Prostate gland (tissue), 2 donors: ENCODE results near the gene CGNL1. TPM values are rescaled to one million over a fixed set of nuclear protein-coding genes. Genes with fewer than 3 reads are reported as not detected.

ENCODE experiments used
- DNase-seq: peaks from one replicate; pipeline ENCODE4 v3.0.0-alpha.2; 2019; ENCODE audit warnings: low spot score
- H3K27ac ChIP-seq, 2 donors: fragments of 200-600 bp; sonication (generic); 2 replicates each; pipeline ENCODE4 v1.5.1; 2017 to 2019
- H3K27me3 ChIP-seq: fragments of 200-600 bp; sonication (generic); replicated peaks from 2 replicates; pipeline ENCODE4 v1.5.1; 2019; ENCODE audit not compliant: insufficient read depth
- H3K36me3 ChIP-seq, 2 donors: fragments of 200-600 bp; sonication (generic); 1 replicate in 1 of 2; 2 replicates in 1 of 2; pipeline versions ENCODE4 v1.5.1 to v1.8.1; 2017 to 2019
- H3K4me1 ChIP-seq: fragments of 200-600 bp; sonication (generic); replicated peaks from 2 replicates; pipeline ENCODE4 v1.5.1; 2019
- H3K4me3 ChIP-seq, 2 donors: fragments of 200-600 bp; sonication (generic); 2 replicates each; pipeline ENCODE4 v1.5.1; 2017 to 2019
- H3K9me3 ChIP-seq: fragments of 200-600 bp; sonication (generic); 2 replicates; pipeline ENCODE4 v1.5.1; 2017
- POLR2A ChIP-seq: fragments of 450-650 bp; IDR thresholded peaks from one replicate; pipeline ENCODE4 v1.6.1; 2016; ENCODE audit warnings: antibody characterized with exemption, mild to moderate bottlenecking
- POLR2AphosphoS5 ChIP-seq: sonication (generic); formaldehyde crosslinking; IDR thresholded peaks from one replicate; pipeline ENCODE4 v1.6.1; 2017; ENCODE audit warnings: antibody characterized with exemption
- WGBS: methylation state at CpG from one replicate; pipeline ENCODE4 v1.1.5; 2018; 5-methylcytosine and 5-hydroxymethylcytosine counted together
- intact Hi-C: fragments of 100-400 bp; cut with DNase I; formaldehyde crosslinking; loops from one replicate; pipeline ENCODE4 v1.14.2; 2022
- total RNA-seq, 2 donors: library from RNA; depleted of rRNA; stranded (reverse); fragments of >200 nt; gene quantifications; one replicate each; pipeline ENCODE4 v1.1.0, GENCODE V29; 2016
- TF ChIP-seq, protein P1 (sequence below), 4 experiments: fragments of 200-600 bp in 2 of 4; fragments of 450-650 bp in 2 of 4; sonication (generic) in 2 of 4; IDR thresholded peaks; 1 replicate in 3 of 4; 2 replicates in 1 of 4; pipeline ENCODE4 v1.5.1; 2016 to 2019; ENCODE audit warnings: antibody characterized with exemption in 4 of 4, mild to moderate bottlenecking in 2 of 4, moderate library complexity in 2 of 4

CGNL1 gene
- total RNA-seq, 2 donors from 2014 or later = 49.0 to 65.6 TPM

DNA sequence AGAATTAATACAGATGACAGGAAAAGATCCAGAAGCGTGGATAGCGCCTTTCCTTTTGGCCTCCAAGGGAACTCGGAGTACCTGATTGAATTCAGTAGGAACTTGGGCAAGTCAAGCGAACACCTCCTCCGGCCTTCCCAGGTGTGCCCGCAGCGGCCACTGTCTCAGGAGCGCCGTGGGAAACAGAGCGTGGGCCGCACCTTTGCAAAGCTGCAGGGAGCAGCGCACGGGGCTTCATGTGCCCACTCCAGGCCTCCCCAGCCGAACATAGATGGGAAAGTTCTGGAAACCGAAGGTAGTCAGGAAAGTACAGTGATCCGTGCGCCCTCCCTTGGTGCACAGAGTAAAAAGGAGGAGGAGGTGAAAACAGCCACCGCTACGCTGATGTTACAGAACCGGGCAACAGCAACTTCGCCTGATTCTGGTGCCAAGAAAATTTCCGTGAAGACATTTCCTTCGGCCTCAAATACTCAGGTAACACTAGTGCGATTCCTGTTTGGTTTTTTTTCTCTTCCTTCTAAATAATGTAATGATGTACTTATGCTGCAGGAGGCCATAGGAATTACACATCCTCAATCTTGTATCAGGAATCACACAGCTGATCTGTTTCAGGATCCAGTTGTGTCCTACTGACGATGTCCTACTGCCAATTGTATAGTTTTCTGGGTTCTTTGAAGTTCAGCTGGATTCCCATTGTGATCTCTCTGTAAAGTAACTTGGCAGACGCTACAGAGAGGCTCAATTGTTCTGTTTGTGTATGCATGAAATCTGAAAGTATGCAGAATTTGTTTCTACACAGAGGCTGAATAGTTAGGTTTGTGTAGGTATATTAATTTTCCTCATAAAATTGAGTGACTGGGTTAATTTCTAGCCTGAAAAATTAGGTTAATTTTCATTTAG is 63.1 kb downstream of the CGNL1 start:
- no peaks in the 10 kb centered on the region for H3K9me3 ChIP-seq
- TF ChIP-seq, protein P1, sequence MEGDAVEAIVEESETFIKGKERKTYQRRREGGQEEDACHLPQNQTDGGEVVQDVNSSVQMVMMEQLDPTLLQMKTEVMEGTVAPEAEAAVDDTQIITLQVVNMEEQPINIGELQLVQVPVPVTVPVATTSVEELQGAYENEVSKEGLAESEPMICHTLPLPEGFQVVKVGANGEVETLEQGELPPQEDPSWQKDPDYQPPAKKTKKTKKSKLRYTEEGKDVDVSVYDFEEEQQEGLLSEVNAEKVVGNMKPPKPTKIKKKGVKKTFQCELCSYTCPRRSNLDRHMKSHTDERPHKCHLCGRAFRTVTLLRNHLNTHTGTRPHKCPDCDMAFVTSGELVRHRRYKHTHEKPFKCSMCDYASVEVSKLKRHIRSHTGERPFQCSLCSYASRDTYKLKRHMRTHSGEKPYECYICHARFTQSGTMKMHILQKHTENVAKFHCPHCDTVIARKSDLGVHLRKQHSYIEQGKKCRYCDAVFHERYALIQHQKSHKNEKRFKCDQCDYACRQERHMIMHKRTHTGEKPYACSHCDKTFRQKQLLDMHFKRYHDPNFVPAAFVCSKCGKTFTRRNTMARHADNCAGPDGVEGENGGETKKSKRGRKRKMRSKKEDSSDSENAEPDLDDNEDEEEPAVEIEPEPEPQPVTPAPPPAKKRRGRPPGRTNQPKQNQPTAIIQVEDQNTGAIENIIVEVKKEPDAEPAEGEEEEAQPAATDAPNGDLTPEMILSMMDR (IDR thresholded peaks at IDR 0.05) = peak in 1 of 4 experiments; percentile 2
- no peak for TF ChIP-seq POLR2AphosphoS5
- DNase-seq = no peak
- no peaks in the 10 kb centered on the region for H3K36me3 ChIP-seq
- WGBS = 68% methylated on average over 26 of the region's 26 CpGs
- no peaks in the 10 kb centered on the region for H3K4me1 ChIP-seq
- intact Hi-C loops = no loop called here
- H3K27ac ChIP-seq = peak overlapping the region; percentile 46 to 62
- H3K27me3 ChIP-seq = no peaks in the 10 kb centered on the region
- H3K4me3 ChIP-seq = no peak overlapping the region

DNA sequence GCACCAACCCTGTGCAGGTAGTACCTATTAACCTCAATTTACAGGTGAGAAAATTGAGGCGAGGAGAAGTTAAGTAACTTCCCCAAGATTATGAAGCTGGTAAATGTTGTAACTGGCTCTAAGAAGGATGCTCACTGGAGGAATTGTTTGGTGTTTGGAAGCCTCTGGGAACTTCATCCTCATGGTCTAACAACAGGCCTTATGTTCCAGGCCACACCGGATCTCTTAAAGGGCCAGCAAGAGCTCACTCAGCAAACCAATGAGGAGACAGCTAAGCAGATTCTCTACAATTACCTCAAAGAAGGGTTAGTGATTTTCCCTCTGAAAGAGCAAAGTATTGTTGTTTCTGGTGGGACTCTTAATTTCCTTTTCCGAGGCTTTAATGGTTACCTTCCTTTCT is 63.9 kb downstream of the CGNL1 start:
- TF ChIP-seq POLR2AphosphoS5 (no peak), POLR2A (no peak)
- TF ChIP-seq, protein P1 (IDR thresholded peaks at IDR 0.05) = no peak
- Histone ChIP-seq H3K4me1 (no peaks in the 10 kb centered on the region), H3K27me3 (no peaks in the 10 kb centered on the region), H3K4me3 (no peak overlapping the region), H3K36me3 (no peaks in the 10 kb centered on the region), H3K9me3 (no peaks in the 10 kb centered on the region), H3K27ac (peak overlapping the region; percentile 15 to 46)
- no peak for DNase-seq
- intact Hi-C loops = no loop called here
- 86% methylated on average over 3 of the region's 3 CpGs for WGBS

- H3K9me3 ChIP-seq = no peaks in the 10 kb centered on the region
- WGBS = 4% methylated on average over 1 of the region's 1 CpG
- H3K27ac ChIP-seq = peak overlapping the region; percentile 15 to 46
Observed at GRCh38 chr15:57440799-57441198, 64.5 kb downstream of the CGNL1 start.

GRCh38 chr15:57442335-57442734 is 66.0 kb downstream of the CGNL1 start:
- 88% methylated on average over 3 of the region's 3 CpGs for WGBS
- intact Hi-C loops = no loop called here
- no peak for TF ChIP-seq POLR2A
- no peak for TF ChIP-seq POLR2AphosphoS5
- TF ChIP-seq, protein P1 (IDR thresholded peaks at IDR 0.05) = no peak
- no peak overlapping the region for H3K4me3 ChIP-seq
- no peaks in the 10 kb centered on the region for H3K27me3 ChIP-seq
- no peaks in the 10 kb centered on the region for H3K36me3 ChIP-seq
- no peak overlapping the region for H3K27ac ChIP-seq
- no peaks in the 10 kb centered on the region for H3K9me3 ChIP-seq
- no peak for DNase-seq
- H3K4me1 ChIP-seq = peaks cover 4% of the 10 kb centered on the region

More at GRCh38 chr15:57440799-57441198, 64.5 kb downstream of the CGNL1 start:
- no peak for TF ChIP-seq POLR2A
- peak; percentile 20 for TF ChIP-seq POLR2AphosphoS5
- Histone ChIP-seq H3K4me3 (no peak overlapping the region), H3K27me3 (no peaks in the 10 kb centered on the region), H3K4me1 (peaks cover 4% of the 10 kb centered on the region), H3K36me3 (no peaks in the 10 kb centered on the region)
- DNase-seq = no peak
- intact Hi-C loops = no loop called here

GRCh38 chr15:57443486-57443885 is 67.2 kb downstream of the CGNL1 start:
- intact Hi-C loops = no loop called here
- Histone ChIP-seq H3K27me3 (no peaks in the 10 kb centered on the region), H3K4me3 (no peak overlapping the region), H3K9me3 (no peaks in the 10 kb centered on the region), H3K4me1 (peaks cover 4% of the 10 kb centered on the region), H3K36me3 (no peaks in the 10 kb centered on the region), H3K27ac (no peak overlapping the region)
- WGBS = 97% methylated on average over 8 of the region's 8 CpGs
- no peak for TF ChIP-seq POLR2A
- DNase-seq = no peak
